Measurements from ENCODE around the gene PCSK5. TPM values are rescaled to one million over a fixed set of nuclear protein-coding genes. Genes with fewer than 3 reads are reported as not detected.
"Not testable (repeated sequence)": the region's sequence is repeated elsewhere in the genome, so short reads cannot be mapped to it uniquely, and the experiment has no call there.

PCSK5 gene
- total RNA-seq, 2 donors from 2014 or later, result 9.4 to 12.0 TPM

GRCh38 chr9:76067696-76068095, 177.2 kb downstream of the PCSK5 start:
- no peak for ATAC-seq
- H3K27me3 Mint-ChIP-seq, result peaks cover 2% of the 10 kb centered on the region
- no peak for DNase-seq
- H3K9me3 ChIP-seq (ENCODE audit: control insufficient read depth, low read length, poor library complexity, severe bottlenecking), result no peaks in the 10 kb centered on the region
- H3K4me3 Mint-ChIP-seq, result no peak overlapping the region
- peaks cover 6% of the 10 kb centered on the region for H3K36me3 Mint-ChIP-seq (ENCODE audit: low read depth)
- peaks cover 3% of the 10 kb centered on the region for H3K4me1 Mint-ChIP-seq
- H3K27ac Mint-ChIP-seq, result no peak overlapping the region

- DNase-seq (no peak), ATAC-seq (no peak)
- Mint-ChIP-seq H3K4me3 (no peak overlapping the region), H3K4me1 (no peaks in the 10 kb centered on the region), H3K36me3 (ENCODE audit: low read depth) (peaks cover 8% of the 10 kb centered on the region), H3K27ac (no peak overlapping the region), H3K27me3 (peaks cover 4% of the 10 kb centered on the region)
- H3K9me3 ChIP-seq (ENCODE audit: control insufficient read depth, low read length, poor library complexity, severe bottlenecking), result no peaks in the 10 kb centered on the region
These were observed 187.1 kb downstream of the PCSK5 start for GRCh38 chr9:76077537-76077936.

DNA sequence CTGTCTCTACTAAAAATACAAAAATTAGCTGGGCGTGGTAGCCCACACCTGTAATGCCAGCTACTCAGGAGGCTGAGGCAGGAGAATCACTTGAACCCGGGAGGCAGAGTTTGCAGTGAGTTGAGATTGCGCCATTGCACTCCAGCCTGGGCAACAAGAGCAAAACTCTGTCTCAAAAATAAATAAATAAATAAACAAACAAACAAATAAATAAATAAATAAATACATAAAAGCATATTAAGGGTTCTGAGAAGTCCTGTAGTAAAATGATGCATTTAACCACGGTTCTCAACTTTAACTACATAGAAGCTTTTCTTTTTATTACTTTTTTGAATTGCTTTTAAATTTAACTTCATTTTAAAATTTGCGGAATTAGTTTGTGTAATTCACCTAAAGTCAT, 190.8 kb downstream of the PCSK5 start:
- H3K36me3 Mint-ChIP-seq (ENCODE audit: low read depth); DNase-seq; H3K4me1 Mint-ChIP-seq; H3K27ac Mint-ChIP-seq; ATAC-seq; H3K27me3 Mint-ChIP-seq; H3K9me3 ChIP-seq (ENCODE audit: control insufficient read depth, low read length, poor library complexity, severe bottlenecking); H3K4me3 Mint-ChIP-seq: not testable (repeated sequence)

- H3K36me3 Mint-ChIP-seq (ENCODE audit: low read depth), result peaks cover 5% of the 10 kb centered on the region
These were observed 191.6 kb downstream of the PCSK5 start for GRCh38 chr9:76082057-76082456.

GRCh38 chr9:76085596-76085995, 195.1 kb downstream of the PCSK5 start:
- Mint-ChIP-seq H3K4me1 (peaks cover 3% of the 10 kb centered on the region), H3K36me3 (ENCODE audit: low read depth) (peaks cover 3% of the 10 kb centered on the region), H3K27me3 (no peaks in the 10 kb centered on the region), H3K27ac (no peak overlapping the region), H3K4me3 (no peak overlapping the region)
- DNase-seq (no peak), ATAC-seq (no peak)
- H3K9me3 ChIP-seq (ENCODE audit: control insufficient read depth, low read length, poor library complexity, severe bottlenecking), result no peaks in the 10 kb centered on the region

More at GRCh38 chr9:76082057-76082456, 191.6 kb downstream of the PCSK5 start:
- H3K9me3 ChIP-seq (ENCODE audit: control insufficient read depth, low read length, poor library complexity, severe bottlenecking), result no peaks in the 10 kb centered on the region
- ATAC-seq (no peak), DNase-seq (no peak)
- Mint-ChIP-seq H3K27ac (no peak overlapping the region), H3K4me1 (peaks cover 3% of the 10 kb centered on the region), H3K27me3 (no peaks in the 10 kb centered on the region), H3K4me3 (no peak overlapping the region)

GRCh38 chr9:76086539-76086938, 196.1 kb downstream of the PCSK5 start:
- Mint-ChIP-seq H3K27me3 (no peaks in the 10 kb centered on the region), H3K27ac (no peak overlapping the region), H3K36me3 (ENCODE audit: low read depth) (peaks cover 3% of the 10 kb centered on the region), H3K4me3 (no peak overlapping the region), H3K4me1 (peaks cover 3% of the 10 kb centered on the region)
- ATAC-seq (no peak), DNase-seq (no peak)
- no peaks in the 10 kb centered on the region for H3K9me3 ChIP-seq (ENCODE audit: control insufficient read depth, low read length, poor library complexity, severe bottlenecking)

DNA sequence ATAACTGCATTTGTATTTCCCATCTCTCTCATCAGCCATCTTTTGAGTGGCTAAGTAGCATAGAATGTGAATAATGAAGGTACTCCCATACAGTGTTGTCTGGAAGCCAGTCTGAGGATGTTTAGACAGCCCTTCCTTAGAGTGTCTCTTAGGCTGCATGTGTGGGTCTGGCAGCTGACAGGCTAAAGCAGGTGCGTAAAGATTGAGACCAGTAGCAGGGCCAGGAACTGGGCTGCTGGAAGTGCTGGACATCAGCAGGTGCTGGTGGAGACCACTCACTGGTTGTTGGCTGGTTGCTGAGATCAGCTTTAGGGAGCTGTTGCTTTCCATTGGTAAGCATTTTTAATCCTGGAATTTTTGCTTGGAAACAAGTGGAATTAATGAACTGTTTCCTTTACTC, 197.5 kb downstream of the PCSK5 start:
- peaks cover 3% of the 10 kb centered on the region for H3K36me3 Mint-ChIP-seq (ENCODE audit: low read depth)
- H3K4me1 Mint-ChIP-seq, result peaks cover 3% of the 10 kb centered on the region
- ATAC-seq (no peak), DNase-seq (no peak)
- H3K27me3 Mint-ChIP-seq, result no peaks in the 10 kb centered on the region
- H3K9me3 ChIP-seq (ENCODE audit: control insufficient read depth, low read length, poor library complexity, severe bottlenecking), result no peaks in the 10 kb centered on the region
- no peak overlapping the region for H3K4me3 Mint-ChIP-seq
- no peak overlapping the region for H3K27ac Mint-ChIP-seq

GRCh38 chr9:76090330-76090729, 199.9 kb downstream of the PCSK5 start:
- H3K36me3 Mint-ChIP-seq (ENCODE audit: low read depth), result no peaks in the 10 kb centered on the region

GRCh38 chr9:76090909-76091308, 200.4 kb downstream of the PCSK5 start:
- Mint-ChIP-seq H3K36me3 (ENCODE audit: low read depth) (peaks cover 4% of the 10 kb centered on the region), H3K4me1 (no peaks in the 10 kb centered on the region), H3K27ac (no peak overlapping the region), H3K27me3 (no peaks in the 10 kb centered on the region), H3K4me3 (no peak overlapping the region)
- no peaks in the 10 kb centered on the region for H3K9me3 ChIP-seq (ENCODE audit: control insufficient read depth, low read length, poor library complexity, severe bottlenecking)
- ATAC-seq (no peak), DNase-seq (no peak)

More at GRCh38 chr9:76090330-76090729, 199.9 kb downstream of the PCSK5 start:
- Mint-ChIP-seq H3K27ac (no peak overlapping the region), H3K27me3 (no peaks in the 10 kb centered on the region), H3K4me1 (no peaks in the 10 kb centered on the region), H3K4me3 (no peak overlapping the region)
- H3K9me3 ChIP-seq (ENCODE audit: control insufficient read depth, low read length, poor library complexity, severe bottlenecking), result no peaks in the 10 kb centered on the region
- ATAC-seq (no peak), DNase-seq (no peak)

- no peak overlapping the region for H3K4me3 Mint-ChIP-seq
- no peaks in the 10 kb centered on the region for H3K27me3 Mint-ChIP-seq
- DNase-seq (no peak), ATAC-seq (no peak)
- no peaks in the 10 kb centered on the region for H3K4me1 Mint-ChIP-seq
- H3K27ac Mint-ChIP-seq, result no peak overlapping the region
- peaks cover 4% of the 10 kb centered on the region for H3K36me3 Mint-ChIP-seq (ENCODE audit: low read depth)
- no peaks in the 10 kb centered on the region for H3K9me3 ChIP-seq (ENCODE audit: control insufficient read depth, low read length, poor library complexity, severe bottlenecking)
These were observed 202.1 kb downstream of the PCSK5 start for GRCh38 chr9:76092572-76092971.

DNA sequence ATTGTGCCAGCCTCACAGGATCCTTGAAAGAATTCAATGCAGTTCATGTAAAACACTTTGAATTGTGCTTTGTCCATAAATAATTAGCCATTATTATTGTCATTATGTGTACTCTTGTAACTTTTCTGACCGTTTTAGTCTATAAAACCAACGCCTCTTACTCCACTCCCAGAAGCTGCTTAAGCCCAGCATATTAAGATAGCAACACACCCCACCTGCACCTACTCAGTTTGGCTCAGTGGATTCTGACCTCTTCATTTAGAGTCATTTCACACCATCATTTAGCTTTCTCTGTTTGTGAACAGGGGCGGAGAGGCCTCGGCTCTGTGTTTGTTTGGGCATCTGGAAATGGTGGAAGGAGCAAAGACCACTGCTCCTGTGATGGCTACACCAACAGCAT, 205.1 kb downstream of the PCSK5 start:
- H3K9me3 ChIP-seq (ENCODE audit: control insufficient read depth, low read length, poor library complexity, severe bottlenecking), result no peaks in the 10 kb centered on the region
- Mint-ChIP-seq H3K4me3 (no peak overlapping the region), H3K4me1 (peaks cover 6% of the 10 kb centered on the region), H3K36me3 (ENCODE audit: low read depth) (peaks cover 8% of the 10 kb centered on the region), H3K27me3 (peaks cover 5% of the 10 kb centered on the region), H3K27ac (no peak overlapping the region)
- DNase-seq (no peak), ATAC-seq (no peak)

DNA sequence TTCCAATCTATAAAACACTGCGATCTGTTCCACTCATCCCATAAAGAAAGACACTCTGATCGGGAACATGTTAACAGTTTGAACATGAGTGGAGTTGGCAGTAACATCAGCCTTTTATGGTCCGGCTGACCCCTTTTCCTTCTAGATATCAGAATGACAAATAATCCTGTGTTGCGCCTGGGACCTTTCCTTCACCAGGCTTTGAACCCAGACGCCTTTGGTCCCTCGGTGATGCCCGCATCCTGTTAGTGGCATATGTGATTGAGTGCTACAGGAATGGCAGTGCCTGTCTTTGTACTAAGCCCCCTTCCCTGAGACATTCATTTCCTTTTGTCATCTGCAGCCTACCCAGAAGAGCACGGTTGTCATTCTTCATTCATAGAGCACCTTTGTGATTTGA, 209.0 kb downstream of the PCSK5 start:
- Mint-ChIP-seq H3K27ac (no peak overlapping the region), H3K4me3 (no peak overlapping the region), H3K27me3 (peaks cover 10% of the 10 kb centered on the region), H3K36me3 (ENCODE audit: low read depth) (peaks cover 11% of the 10 kb centered on the region), H3K4me1 (peaks cover 9% of the 10 kb centered on the region)
- ATAC-seq (no peak), DNase-seq (no peak)
- no peaks in the 10 kb centered on the region for H3K9me3 ChIP-seq (ENCODE audit: control insufficient read depth, low read length, poor library complexity, severe bottlenecking)

DNA sequence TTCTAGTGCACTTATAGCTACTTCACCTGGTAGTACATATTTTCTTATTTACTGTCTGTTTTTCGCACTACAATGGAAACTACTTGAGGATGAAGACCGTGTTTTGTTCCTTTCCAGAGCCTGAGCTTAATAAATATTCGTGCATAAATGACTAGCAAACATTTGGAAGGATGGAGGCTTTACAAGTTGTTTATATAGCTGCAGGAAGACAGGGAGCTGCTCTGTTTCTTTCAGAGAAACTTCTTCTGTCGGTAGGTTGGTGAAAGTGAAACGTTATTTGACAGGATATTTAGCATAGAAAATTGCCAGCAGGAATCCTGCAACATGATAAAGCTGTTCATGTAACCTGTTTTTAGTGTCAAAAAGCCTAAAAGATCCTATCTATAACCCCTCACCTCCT, 210.6 kb downstream of the PCSK5 start:
- Mint-ChIP-seq H3K36me3 (ENCODE audit: low read depth) (peaks cover 8% of the 10 kb centered on the region), H3K4me3 (no peak overlapping the region), H3K27ac (no peak overlapping the region), H3K4me1 (peaks cover 11% of the 10 kb centered on the region), H3K27me3 (peaks cover 10% of the 10 kb centered on the region)
- no peak for DNase-seq
- no peaks in the 10 kb centered on the region for H3K9me3 ChIP-seq (ENCODE audit: control insufficient read depth, low read length, poor library complexity, severe bottlenecking)
- ATAC-seq, result no peak

GRCh38 chr9:76101491-76101890, 211.0 kb downstream of the PCSK5 start:
- ATAC-seq (no peak), DNase-seq (no peak)
- peaks cover 9% of the 10 kb centered on the region for H3K36me3 Mint-ChIP-seq (ENCODE audit: low read depth)

More at GRCh38 chr9:76101491-76101890, 211.0 kb downstream of the PCSK5 start:
- H3K4me3 Mint-ChIP-seq, result no peak overlapping the region
- H3K9me3 ChIP-seq (ENCODE audit: control insufficient read depth, low read length, poor library complexity, severe bottlenecking), result no peaks in the 10 kb centered on the region
- H3K27me3 Mint-ChIP-seq, result peaks cover 10% of the 10 kb centered on the region
- no peak overlapping the region for H3K27ac Mint-ChIP-seq
- peaks cover 11% of the 10 kb centered on the region for H3K4me1 Mint-ChIP-seq

All from T-helper 17 cell (primary cell).